ENCODE measurements around the gene GABRR2. TPM values are rescaled to one million over a fixed set of nuclear protein-coding genes. Genes with fewer than 3 reads are reported as not detected.
A peak's percentile ranks its signal among the peaks of the same experiment; 100 is the strongest.

GABRR2 gene
- total RNA-seq, 2 donors from 2014 or later: 0.14 to 0.40 TPM

DNA sequence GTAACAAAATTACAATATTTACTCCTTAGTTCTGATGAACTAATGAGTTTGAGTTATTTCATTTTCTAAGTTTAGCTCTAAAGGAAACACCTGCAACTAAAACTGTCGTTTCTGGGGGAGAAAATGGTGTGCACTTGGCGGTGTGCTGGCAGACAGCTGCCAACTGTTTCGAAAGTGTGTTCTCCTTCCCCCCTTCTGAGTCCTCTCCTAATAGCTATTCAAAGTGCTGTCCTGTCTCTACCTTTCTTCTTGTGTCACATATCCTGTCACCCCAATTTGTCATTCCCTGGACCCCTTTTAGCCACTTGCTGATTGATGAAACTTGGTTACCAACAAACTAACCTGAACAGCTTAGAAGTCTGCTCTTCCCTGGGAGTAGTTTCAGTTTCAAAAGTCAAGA lies 42.3 kb upstream of the GABRR2 start:
- H3K4me3 ChIP-seq: no peak overlapping the region
- H3K36me3 ChIP-seq: no peaks in the 10 kb centered on the region
- no peak overlapping the region for H3K27ac ChIP-seq
- no peaks in the 10 kb centered on the region for H3K9me3 ChIP-seq
- H3K27me3 ChIP-seq (replicated peaks; ENCODE audit: insufficient read depth): no peaks in the 10 kb centered on the region
- H3K4me1 ChIP-seq (replicated peaks): no peaks in the 10 kb centered on the region
- DNase-seq (ENCODE audit: low spot score): no peak
- TF ChIP-seq POLR2AphosphoS5 (IDR thresholded peaks at IDR 0.05) (no peak), POLR2A (IDR thresholded peaks at IDR 0.05) (no peak)
- TF ChIP-seq, protein P1, sequence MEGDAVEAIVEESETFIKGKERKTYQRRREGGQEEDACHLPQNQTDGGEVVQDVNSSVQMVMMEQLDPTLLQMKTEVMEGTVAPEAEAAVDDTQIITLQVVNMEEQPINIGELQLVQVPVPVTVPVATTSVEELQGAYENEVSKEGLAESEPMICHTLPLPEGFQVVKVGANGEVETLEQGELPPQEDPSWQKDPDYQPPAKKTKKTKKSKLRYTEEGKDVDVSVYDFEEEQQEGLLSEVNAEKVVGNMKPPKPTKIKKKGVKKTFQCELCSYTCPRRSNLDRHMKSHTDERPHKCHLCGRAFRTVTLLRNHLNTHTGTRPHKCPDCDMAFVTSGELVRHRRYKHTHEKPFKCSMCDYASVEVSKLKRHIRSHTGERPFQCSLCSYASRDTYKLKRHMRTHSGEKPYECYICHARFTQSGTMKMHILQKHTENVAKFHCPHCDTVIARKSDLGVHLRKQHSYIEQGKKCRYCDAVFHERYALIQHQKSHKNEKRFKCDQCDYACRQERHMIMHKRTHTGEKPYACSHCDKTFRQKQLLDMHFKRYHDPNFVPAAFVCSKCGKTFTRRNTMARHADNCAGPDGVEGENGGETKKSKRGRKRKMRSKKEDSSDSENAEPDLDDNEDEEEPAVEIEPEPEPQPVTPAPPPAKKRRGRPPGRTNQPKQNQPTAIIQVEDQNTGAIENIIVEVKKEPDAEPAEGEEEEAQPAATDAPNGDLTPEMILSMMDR (IDR thresholded peaks at IDR 0.05): no peak
- WGBS: 45% methylated on average over 3 of the region's 3 CpGs
- intact Hi-C loops (cut with DNase I): no loop called here

DNA sequence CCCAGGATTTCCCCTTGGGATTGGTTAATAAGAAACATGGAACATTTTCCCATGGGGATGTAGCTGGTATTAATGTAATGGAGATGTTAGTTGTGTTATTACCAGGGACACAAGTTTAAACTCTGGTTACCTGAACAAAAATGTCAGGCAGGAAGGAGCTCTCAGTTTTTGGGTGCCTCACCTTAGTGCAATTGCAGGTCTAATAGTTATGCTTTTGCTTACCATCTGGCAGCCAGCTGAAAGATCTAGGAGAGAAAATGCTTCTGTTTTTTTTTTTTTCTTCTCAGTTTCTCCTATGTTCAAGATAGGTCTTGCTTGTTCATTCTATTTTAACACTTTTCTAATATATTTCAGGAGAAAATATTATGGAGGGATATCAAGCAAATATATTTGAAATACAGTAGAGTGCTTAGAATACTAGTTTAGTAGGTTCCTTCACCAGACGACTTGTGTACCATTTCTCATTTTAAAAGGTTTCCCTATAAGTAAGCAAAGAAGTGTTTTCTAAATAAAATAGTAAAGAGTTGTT lies 41.6 kb upstream of the GABRR2 start:
- intact Hi-C loops (cut with DNase I): no loop called here
- Histone ChIP-seq H3K27me3 (replicated peaks; ENCODE audit: insufficient read depth) (no peaks in the 10 kb centered on the region), H3K36me3 (no peaks in the 10 kb centered on the region), H3K9me3 (no peaks in the 10 kb centered on the region), H3K27ac (no peak overlapping the region), H3K4me3 (no peak overlapping the region), H3K4me1 (replicated peaks) (no peaks in the 10 kb centered on the region)
- no peak for DNase-seq (ENCODE audit: low spot score)
- TF ChIP-seq POLR2A (IDR thresholded peaks at IDR 0.05) (no peak), POLR2AphosphoS5 (IDR thresholded peaks at IDR 0.05) (no peak)
- TF ChIP-seq, protein P1 (IDR thresholded peaks at IDR 0.05): no peak
- 65% methylated on average over 1 of the region's 1 CpG for WGBS

- no peaks in the 10 kb centered on the region for H3K27me3 ChIP-seq (replicated peaks; ENCODE audit: insufficient read depth)
- no peaks in the 10 kb centered on the region for H3K36me3 ChIP-seq
- H3K9me3 ChIP-seq: no peaks in the 10 kb centered on the region
- no peak overlapping the region for H3K27ac ChIP-seq
- WGBS: 93% methylated on average over 2 of the region's 2 CpGs
- DNase-seq (ENCODE audit: low spot score): no peak
- TF ChIP-seq POLR2A (IDR thresholded peaks at IDR 0.05) (no peak), POLR2AphosphoS5 (IDR thresholded peaks at IDR 0.05) (no peak)
- TF ChIP-seq, protein P1 (IDR thresholded peaks at IDR 0.05): no peak
- no peaks in the 10 kb centered on the region for H3K4me1 ChIP-seq (replicated peaks)
- intact Hi-C loops (cut with DNase I): no loop called here
- H3K4me3 ChIP-seq: no peak overlapping the region
Observed at GRCh38 chr6:89355511-89356194, 40.6 kb upstream of the GABRR2 start.

DNA sequence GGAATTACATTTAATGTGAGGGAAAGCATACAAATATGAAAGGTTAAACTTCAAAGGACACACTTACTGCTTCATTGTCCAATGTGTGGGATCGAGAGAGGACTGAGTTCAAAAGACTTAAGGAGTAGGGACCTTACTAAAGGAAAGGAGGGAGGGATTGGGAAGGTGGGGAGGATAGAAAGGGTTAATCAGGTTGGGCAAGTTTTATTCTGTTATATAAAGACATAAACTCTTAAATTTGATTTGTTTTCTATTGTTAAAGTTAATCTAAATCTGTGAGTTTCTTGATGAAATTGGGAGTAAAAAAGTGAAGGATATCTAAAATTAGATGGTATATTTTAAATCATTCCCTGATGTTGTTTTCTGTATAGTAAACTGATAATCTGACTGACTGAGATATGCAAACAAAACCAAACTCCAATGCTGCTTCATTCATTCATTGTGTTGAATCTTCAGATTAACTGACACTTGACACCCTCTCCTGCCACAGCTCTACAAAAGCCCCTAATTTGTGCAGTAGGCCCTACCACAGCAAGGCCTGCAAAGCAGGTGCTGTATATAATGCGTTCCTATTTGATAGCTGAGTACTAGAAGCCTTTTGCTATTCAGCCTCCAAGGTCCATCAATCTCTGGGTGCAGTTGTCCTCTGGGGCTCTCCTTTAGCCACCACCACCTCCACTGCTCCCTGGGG lies 38.7 kb upstream of the GABRR2 start:
- H3K36me3 ChIP-seq: no peaks in the 10 kb centered on the region
- H3K27me3 ChIP-seq (replicated peaks; ENCODE audit: insufficient read depth): no peaks in the 10 kb centered on the region
- TF ChIP-seq, protein P1 (IDR thresholded peaks at IDR 0.05): no peak
- TF ChIP-seq POLR2A (IDR thresholded peaks at IDR 0.05): no peak
- TF ChIP-seq POLR2AphosphoS5 (IDR thresholded peaks at IDR 0.05): no peak
- intact Hi-C loops (cut with DNase I): loop anchor here (2.0 to 5.0 kb wide), 3 partner anchors 207 to 367 kb away; partner anchors contain the start of genes PM20D2 and PNRC1
- H3K4me1 ChIP-seq (replicated peaks): no peaks in the 10 kb centered on the region
- H3K27ac ChIP-seq: peak overlapping the region in 1 of 2 donors; percentile 96
- 92% methylated on average over 2 of the region's 2 CpGs for WGBS
- DNase-seq (ENCODE audit: low spot score): no peak
- no peaks in the 10 kb centered on the region for H3K9me3 ChIP-seq
- no peak overlapping the region for H3K4me3 ChIP-seq

All from prostate gland (tissue), 2 donors.